ENCODE measurements around the gene CPLANE1.
"Not testable (repeated sequence)": the region's sequence is repeated elsewhere in the genome, so short reads cannot be mapped to it uniquely, and the experiment has no call there.

DNA sequence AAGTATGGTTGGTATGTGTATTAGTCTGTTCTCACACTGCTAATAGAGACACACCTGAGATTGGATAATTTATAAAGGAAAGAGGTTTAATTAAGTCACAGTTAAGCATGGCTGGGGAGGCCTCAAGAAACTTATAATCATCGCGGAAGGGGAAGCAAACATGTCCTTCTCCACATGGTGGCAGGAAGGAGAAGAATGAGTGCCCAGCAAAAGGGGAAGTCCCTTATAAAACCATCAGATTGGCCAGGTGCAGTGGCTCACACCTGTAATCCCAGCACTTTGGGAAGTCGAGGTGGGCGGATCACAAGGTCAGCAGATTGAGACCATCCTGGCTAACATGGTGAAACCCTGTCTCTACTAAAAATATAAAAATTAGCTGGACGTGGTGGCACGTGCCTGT lies 113.9 kb downstream of the CPLANE1 start:
- TF ChIP-seq, protein P1, sequence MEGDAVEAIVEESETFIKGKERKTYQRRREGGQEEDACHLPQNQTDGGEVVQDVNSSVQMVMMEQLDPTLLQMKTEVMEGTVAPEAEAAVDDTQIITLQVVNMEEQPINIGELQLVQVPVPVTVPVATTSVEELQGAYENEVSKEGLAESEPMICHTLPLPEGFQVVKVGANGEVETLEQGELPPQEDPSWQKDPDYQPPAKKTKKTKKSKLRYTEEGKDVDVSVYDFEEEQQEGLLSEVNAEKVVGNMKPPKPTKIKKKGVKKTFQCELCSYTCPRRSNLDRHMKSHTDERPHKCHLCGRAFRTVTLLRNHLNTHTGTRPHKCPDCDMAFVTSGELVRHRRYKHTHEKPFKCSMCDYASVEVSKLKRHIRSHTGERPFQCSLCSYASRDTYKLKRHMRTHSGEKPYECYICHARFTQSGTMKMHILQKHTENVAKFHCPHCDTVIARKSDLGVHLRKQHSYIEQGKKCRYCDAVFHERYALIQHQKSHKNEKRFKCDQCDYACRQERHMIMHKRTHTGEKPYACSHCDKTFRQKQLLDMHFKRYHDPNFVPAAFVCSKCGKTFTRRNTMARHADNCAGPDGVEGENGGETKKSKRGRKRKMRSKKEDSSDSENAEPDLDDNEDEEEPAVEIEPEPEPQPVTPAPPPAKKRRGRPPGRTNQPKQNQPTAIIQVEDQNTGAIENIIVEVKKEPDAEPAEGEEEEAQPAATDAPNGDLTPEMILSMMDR (IDR thresholded peaks at IDR 0.05), result not testable (repeated sequence)
- not testable (repeated sequence) for TF ChIP-seq POLR2A (IDR thresholded peaks at IDR 0.05)
